Epithelial cell of proximal tubule (primary cell): ENCODE data around the gene OR2T1. TPM values are rescaled to one million over a fixed set of nuclear protein-coding genes. Genes with fewer than 3 reads are reported as not detected.
A peak's percentile ranks its signal among the peaks of the same experiment; 100 is the strongest.
"Not testable (repeated sequence)": the region's sequence is repeated elsewhere in the genome, so short reads cannot be mapped to it uniquely, and the experiment has no call there.

ENCODE experiments used
- DNase-seq: peaks from one replicate; pipeline ENCODE4 v3.0.0-alpha.2; 2011; ENCODE audit warnings: low read depth
- H3K4me3 ChIP-seq: 2 replicates; pipeline ENCODE4 v1.5.1; 2011; ENCODE audit warnings: low read depth, mild to moderate bottlenecking, low read length
- CTCF ChIP-seq: conservative IDR thresholded peaks from 2 replicates; pipeline ENCODE4 v1.5.1; 2012; ENCODE audit warnings: low read depth, mild to moderate bottlenecking, low read length
- total RNA-seq: library from RNA; depleted of rRNA; stranded (reverse); fragments of >200 nt; gene quantifications from 2 replicates; pipeline ENCODE4 v1.2.3, GENCODE V29; 2015

The OR2T1 gene
- total RNA-seq, 1 donor from 2014 or later: not detected

GRCh38 chr1:248417854-248418253 lies 15.0 kb downstream of the OR2T1 start:
- no peak for DNase-seq
- no peak for TF ChIP-seq CTCF
- H3K4me3 ChIP-seq: no peak overlapping the region

GRCh38 chr1:248421384-248421783 lies 18.5 kb downstream of the OR2T1 start:
- no peak overlapping the region for H3K4me3 ChIP-seq
- DNase-seq: no peak
- no peak for TF ChIP-seq CTCF

- not testable (repeated sequence) for H3K4me3 ChIP-seq, DNase-seq
Measured at GRCh38 chr1:248427526-248428191, 24.8 kb downstream of the OR2T1 start.

GRCh38 chr1:248428192-248428533 lies 25.3 kb downstream of the OR2T1 start:
- DNase-seq, H3K4me3 ChIP-seq: not testable (repeated sequence)

- H3K4me3 ChIP-seq, DNase-seq: not testable (repeated sequence)
Measured at GRCh38 chr1:248431683-248432082, 28.8 kb downstream of the OR2T1 start.

DNA sequence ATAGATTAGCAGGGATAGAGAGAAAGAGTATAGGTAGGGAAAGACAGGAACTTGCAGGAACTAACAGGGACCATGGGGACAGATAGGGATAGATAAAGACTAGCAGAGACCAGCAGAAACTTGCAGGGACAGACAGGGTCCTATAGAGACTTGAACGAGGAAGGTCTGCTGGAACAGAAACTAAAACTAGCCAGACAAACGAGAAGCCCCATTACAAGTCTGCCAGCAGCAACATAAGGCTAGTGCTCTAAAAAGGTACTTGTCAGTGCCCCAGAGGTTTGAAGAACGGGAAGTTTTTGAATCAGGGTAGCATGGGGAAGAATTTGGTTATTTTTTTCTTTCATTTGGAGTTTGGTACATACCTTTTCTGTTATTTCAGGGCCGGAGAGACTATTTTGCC lies 29.4 kb downstream of the OR2T1 start:
- not testable (repeated sequence) for H3K4me3 ChIP-seq, DNase-seq

DNA sequence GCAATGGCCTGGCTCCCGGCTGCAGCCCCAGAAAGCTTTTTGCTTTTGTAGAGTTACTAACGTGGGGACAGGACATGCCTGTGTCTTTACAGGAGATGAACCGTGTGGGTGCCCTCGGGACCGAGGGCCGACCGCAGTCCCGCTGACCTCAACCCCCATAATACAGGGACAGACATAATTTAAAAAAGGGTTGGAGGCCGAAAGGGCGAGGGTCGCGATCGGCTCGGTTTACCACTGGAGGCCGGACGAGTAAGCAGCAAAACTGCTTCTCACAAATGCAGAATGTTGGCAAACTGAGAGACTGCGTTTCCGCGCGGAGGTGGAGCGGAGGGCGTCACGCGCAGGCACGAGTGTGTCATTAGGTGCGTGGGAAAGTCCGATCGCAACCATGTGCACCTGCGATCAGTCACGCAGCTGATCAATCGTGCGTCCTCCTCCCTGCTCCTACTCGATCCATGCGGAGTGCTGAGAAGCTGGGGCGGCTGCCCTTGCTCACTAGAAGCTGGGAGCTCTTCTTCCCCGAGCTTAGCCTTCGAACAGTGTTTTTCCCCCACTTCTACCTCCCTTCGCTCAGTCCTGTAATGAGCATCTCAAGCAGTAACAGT lies 31.1 kb downstream of the OR2T1 start:
- not testable (repeated sequence) for H3K4me3 ChIP-seq, DNase-seq

DNA sequence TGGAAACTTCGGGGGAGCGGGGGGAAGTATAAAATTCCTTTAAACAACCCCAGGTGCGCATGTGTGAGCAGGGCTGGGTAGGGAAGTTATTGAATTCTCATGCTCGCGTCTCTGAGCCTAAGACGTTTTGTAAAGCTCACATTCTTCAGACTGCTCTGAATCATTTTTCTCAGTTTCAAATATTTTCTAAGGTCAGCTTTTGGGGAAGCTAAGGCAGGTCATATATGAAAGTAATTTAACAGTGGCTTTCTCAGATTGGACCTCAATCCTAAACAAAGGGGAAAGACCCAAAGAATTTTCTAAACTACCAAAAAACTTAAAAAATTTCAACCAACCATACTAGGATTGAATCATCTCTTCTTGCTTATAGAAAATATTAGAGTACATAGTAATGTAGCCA lies 32.1 kb downstream of the OR2T1 start:
- DNase-seq, H3K4me3 ChIP-seq: not testable (repeated sequence)

GRCh38 chr1:248436303-248436702 lies 33.5 kb downstream of the OR2T1 start:
- not testable (repeated sequence) for DNase-seq, H3K4me3 ChIP-seq

DNA sequence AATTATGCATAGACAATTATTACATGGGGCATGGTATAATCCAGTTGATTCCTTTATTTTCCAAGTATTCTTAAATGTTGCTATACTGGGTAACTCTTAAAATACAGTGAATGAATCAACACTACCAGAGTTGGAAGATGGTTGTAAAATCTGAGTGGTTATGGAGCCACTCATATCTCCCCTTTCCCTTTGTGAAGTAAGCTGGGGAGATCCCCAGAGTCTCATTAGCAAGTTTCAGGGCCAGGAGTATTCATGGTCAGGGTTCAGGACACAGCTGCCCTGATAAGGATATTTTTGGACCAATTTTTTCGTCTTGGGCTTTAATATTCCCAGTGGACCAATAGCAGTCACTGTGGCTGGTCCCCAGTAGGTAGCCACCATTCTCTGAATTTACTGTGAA lies 35.8 kb downstream of the OR2T1 start:
- not testable (repeated sequence) for H3K4me3 ChIP-seq, DNase-seq

- H3K4me3 ChIP-seq, DNase-seq: not testable (repeated sequence)
Measured at GRCh38 chr1:248439283-248439682, 36.4 kb downstream of the OR2T1 start.

DNA sequence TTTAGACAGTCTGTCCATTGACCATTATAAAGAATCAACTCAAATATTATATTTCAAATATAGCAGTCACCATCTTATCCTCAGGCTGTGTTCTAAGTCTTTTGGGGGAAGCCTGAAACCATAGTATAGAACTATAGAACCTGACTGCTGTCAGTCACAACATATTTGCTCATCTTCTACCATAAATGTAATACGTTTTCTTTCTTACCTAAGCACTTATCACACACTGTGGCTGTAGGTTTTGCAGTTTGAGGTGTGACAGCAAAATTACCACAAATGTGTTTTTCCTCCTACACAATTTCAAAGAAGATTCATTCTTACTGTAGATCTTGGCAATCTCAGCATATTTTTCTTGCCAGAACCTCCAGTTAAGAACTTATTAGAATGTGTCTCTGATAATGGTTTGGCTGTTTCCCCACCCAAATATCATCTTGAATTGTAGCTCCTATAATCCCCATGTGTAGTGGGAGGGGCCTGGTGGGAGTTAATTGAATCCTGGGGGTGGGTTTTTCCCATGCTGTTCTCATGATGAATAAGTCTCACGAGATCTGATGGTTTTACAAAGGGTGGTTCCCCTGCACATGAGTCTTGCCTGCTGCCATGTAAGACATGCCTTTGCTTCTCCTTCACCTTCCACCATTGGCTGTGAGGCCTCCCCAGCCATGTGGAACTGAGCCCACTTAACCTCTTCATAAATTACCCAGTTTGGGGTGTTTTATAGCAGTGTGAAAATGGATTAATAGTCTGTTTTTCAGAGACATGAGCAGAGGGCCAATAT lies 39.8 kb downstream of the OR2T1 start:
- DNase-seq, H3K4me3 ChIP-seq: not testable (repeated sequence)

DNA sequence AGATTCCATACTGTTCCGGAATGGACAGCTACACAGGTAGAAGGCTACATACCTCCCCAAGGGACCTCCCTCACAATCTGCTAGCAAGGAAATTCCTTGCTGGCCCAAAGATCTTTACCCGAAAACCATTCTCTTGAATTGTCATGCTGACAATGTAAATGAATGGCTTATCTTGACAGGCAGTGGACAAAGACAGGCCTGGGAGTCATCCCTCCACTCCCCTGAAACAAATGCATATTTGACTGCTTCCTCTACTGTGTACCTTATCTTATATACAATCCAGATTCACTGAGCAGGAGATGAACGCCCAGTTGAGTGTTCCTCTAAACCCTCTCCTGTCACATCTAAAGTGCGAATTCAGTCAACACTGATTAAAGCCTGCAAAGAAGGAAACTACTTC lies 41.8 kb downstream of the OR2T1 start:
- DNase-seq: not testable (repeated sequence)

GRCh38 chr1:248445399-248445798 lies 42.6 kb downstream of the OR2T1 start, which contains the start of gene OR2T2:
Gene OR2T2, plus strand, starts transcription at chr1:248445637. Its CDS starts 7,161 bp downstream, at chr1:248452798.
- H3K4me3 ChIP-seq: not testable (repeated sequence)
- peak; percentile 16 for DNase-seq

More for the DNA sequence above, 41.8 kb downstream of the OR2T1 start:
- H3K4me3 ChIP-seq: not testable (repeated sequence)

GRCh38 chr1:248448409-248449074 lies 45.7 kb downstream of the OR2T1 start:
- DNase-seq, H3K4me3 ChIP-seq: not testable (repeated sequence)

- H3K4me3 ChIP-seq, DNase-seq: not testable (repeated sequence)
Measured at GRCh38 chr1:248449821-248450465, 47.1 kb downstream of the OR2T1 start.
